Breast epithelium (tissue), 4 donors: ENCODE data around the gene ADAMTS18. TPM values are rescaled to one million over a fixed set of nuclear protein-coding genes. Genes with fewer than 3 reads are reported as not detected.

Experiments used
- DNase-seq, 2 donors: peaks; one replicate each; pipeline ENCODE4 v3.0.0-alpha.2; 2019; ENCODE audit warnings: low spot score in 2 of 2
- H3K27ac ChIP-seq, 2 donors: fragments of 200-600 bp; sonication (generic) in 1 of 2; one replicate each; pipeline ENCODE4 v1.5.1; 2016 to 2019; ENCODE audit warnings: mild to moderate bottlenecking in 1 of 2
- H3K27me3 ChIP-seq, 2 donors: fragments of 200-600 bp; sonication (generic) in 1 of 2; one replicate each; pipeline versions ENCODE4 v1.5.1 to v1.6.0; 2017 to 2019; ENCODE audit warnings: control low read depth in 1 of 2, mild to moderate bottlenecking in 1 of 2
- H3K36me3 ChIP-seq: fragments of 200-600 bp; one replicate; pipeline ENCODE4 v1.5.1; 2019
- H3K4me1 ChIP-seq, 2 donors: fragments of 200-600 bp; sonication (generic); one replicate each; pipeline ENCODE4 v1.5.1; 2016 to 2019; ENCODE audit warnings: control low read depth in 1 of 2
- H3K4me3 ChIP-seq, 3 donors: fragments of 200-600 bp; sonication (generic); 1 replicate in 2 of 3; 2 replicates in 1 of 3; pipeline ENCODE4 v1.5.1; 2016 to 2019; ENCODE audit warnings: mild to moderate bottlenecking in 3 of 3, moderate library complexity in 2 of 3
- H3K9me3 ChIP-seq, 2 donors: fragments of 200-600 bp; sonication (generic) in 1 of 2; one replicate each; pipeline ENCODE4 v1.5.1; 2016 to 2019; ENCODE audit warnings: control low read depth in 1 of 2
- CTCF ChIP-seq, 3 donors: fragments of 450-650 bp; IDR thresholded peaks; one replicate each; pipeline ENCODE4 v1.5.1; 2016 to 2017; ENCODE audit warnings: antibody characterized with exemption in 3 of 3, mild to moderate bottlenecking in 3 of 3, moderate library complexity in 3 of 3
- POLR2A ChIP-seq: fragments of 450-650 bp; IDR thresholded peaks from one replicate; pipeline ENCODE4 v1.6.1; 2016; ENCODE audit warnings: antibody characterized with exemption, mild to moderate bottlenecking, moderate library complexity
- POLR2AphosphoS5 ChIP-seq, 3 donors: sonication (generic); formaldehyde crosslinking; IDR thresholded peaks; one replicate each; pipeline ENCODE4 v1.6.1; 2017; ENCODE audit warnings: antibody characterized with exemption in 3 of 3
- intact Hi-C: fragments of 100-400 bp; cut with DNase I; formaldehyde crosslinking; loops from one replicate; pipeline ENCODE4 v1.15.1; 2023; ENCODE audit warnings: low total_unique reads
- total RNA-seq, 3 donors: library from RNA; depleted of rRNA; stranded (reverse); fragments of >200 nt; gene quantifications; one replicate each; pipeline ENCODE4 v1.1.0, GENCODE V29; 2016

Gene ADAMTS18
- total RNA-seq, 3 donors from 2014 or later: 0.48 to 20.6 (median 1.9) TPM

DNA sequence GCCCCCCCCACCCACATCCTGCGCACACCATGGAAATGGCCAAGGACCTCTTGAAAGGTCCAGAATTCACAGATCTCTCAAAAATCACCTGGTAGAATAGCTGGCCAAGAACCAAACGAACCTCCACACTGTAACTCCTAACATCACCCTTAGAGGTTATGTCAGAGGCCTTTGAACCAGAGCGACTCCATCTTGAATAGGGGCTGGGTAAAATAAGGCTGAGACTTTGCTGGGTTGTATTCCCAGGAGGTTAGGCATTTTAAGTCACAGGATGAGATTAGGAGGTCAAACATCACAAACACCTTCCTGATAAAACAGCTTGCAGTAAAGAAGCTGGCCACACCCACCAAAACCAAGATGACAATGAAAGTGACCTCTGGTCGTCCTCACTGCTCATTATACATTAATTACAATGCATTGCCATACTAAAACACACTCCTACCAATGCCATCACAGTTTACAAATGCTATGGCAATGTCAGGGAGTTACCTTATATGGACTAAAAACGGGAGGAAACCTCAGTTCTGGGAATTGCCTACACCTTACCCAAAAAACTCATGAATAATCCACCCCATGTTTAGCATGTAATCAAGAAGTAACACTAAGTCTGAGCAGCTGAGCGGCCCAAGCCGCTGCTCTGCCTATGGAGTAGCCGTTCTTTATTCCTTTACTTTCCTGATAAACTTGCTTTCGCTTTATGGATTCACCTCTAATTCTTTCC, 200.9 kb downstream of the ADAMTS18 start:
- H3K27ac ChIP-seq: no peak overlapping the region
- H3K27me3 ChIP-seq: peaks cover 0 to 3% of the 10 kb centered on the region in 2 donors
- no peak for TF ChIP-seq CTCF (IDR thresholded peaks at IDR 0.05)
- no peak for TF ChIP-seq POLR2AphosphoS5 (IDR thresholded peaks at IDR 0.05)
- no peak for TF ChIP-seq POLR2A
- H3K36me3 ChIP-seq: no peaks in the 10 kb centered on the region
- H3K4me3 ChIP-seq: no peak overlapping the region
- no peaks in the 10 kb centered on the region for H3K9me3 ChIP-seq
- DNase-seq: no peak
- intact Hi-C loops: no loop called here
- no peaks in the 10 kb centered on the region for H3K4me1 ChIP-seq

Other genes starting within 250 kb of the ADAMTS18 start
- gene MON1B, start 243.8 kb downstream of the ADAMTS18 start, total RNA-seq: 10 to 100 TPM; 21.6 to 26.6 (median 22.5) TPM
- gene SYCE1L, start 235.6 kb downstream of the ADAMTS18 start, total RNA-seq: 1 to 10 TPM in 2 of 3 donors, under 1 TPM in 1; 0.48 to 5.1 (median 3.6) TPM